Panc1 (cell line): Measurements from ENCODE around the gene PANX2. TPM values are rescaled to one million over a fixed set of nuclear protein-coding genes. Genes with fewer than 3 reads are reported as not detected.

Source experiments
- ATAC-seq: fragments of 200-7000 bp; cut with Tn5 transposase; 2 replicates; pipeline ENCODE4 v1.9.1; 2020; ENCODE audit warnings: mild to moderate bottlenecking, moderate library complexity
- BruUV-seq: library from RNA; stranded (reverse); fragments of 400-500 nt; replicated peaks from 2 replicates; lab custom pipeline; 2021; lab: Mats Ljungman, UMichigan
- CTCF ChIA-PET: fragments of 300-600 bp; sonication (Branson Sonifier 250); formaldehyde crosslinking; loops from one replicate; lab custom pipeline; 2022; ENCODE audit warnings: antibody characterized with exemption; lab: Charles Lee
- POLR2A ChIA-PET: fragments of 300-600 bp; sonication (Branson Sonifier 250); formaldehyde crosslinking; loops from one replicate; lab custom pipeline; 2022; ENCODE audit warnings: antibody characterized with exemption; lab: Charles Lee
- DNase-seq: peaks from one replicate; pipeline ENCODE4 v3.0.0-alpha.2; 2010; ENCODE audit warnings: low read depth, low spot score
- H3K27ac ChIP-seq: 2 replicates; pipeline ENCODE4 v1.5.1; 2011; ENCODE audit warnings: mild to moderate bottlenecking, low read length, inconsistent platforms
- H3K27me3 ChIP-seq: fragments of 200-500 bp; sonication (Bioruptor generic); 2 replicates; pipeline ENCODE4 v1.6.0; 2014; ENCODE audit warnings: low read length, inconsistent platforms; ENCODE audit not compliant: control insufficient read depth, insufficient read depth
- H3K36me3 ChIP-seq: fragments of 200-500 bp; sonication (Bioruptor generic); 2 replicates; pipeline ENCODE4 v1.5.1; 2014; ENCODE audit warnings: inconsistent platforms, mild to moderate bottlenecking, low read length, moderate library complexity; ENCODE audit not compliant: control insufficient read depth, insufficient read depth
- H3K4me1 ChIP-seq: 2 replicates; pipeline ENCODE4 v1.5.1; 2011; ENCODE audit warnings: inconsistent platforms, mild to moderate bottlenecking, low read length, moderate library complexity; ENCODE audit not compliant: control insufficient read depth, insufficient read depth
- H3K4me3 ChIP-seq, 2 experiments: 2 replicates each; pipeline ENCODE4 v1.5.1; 2011 to 2012; ENCODE audit warnings: low read depth in 2 of 2, low read length in 2 of 2, mild to moderate bottlenecking in 2 of 2, inconsistent platforms in 1 of 2, moderate library complexity in 1 of 2
- H3K9me3 ChIP-seq: fragments of 200-500 bp; sonication (Bioruptor generic); 2 replicates; pipeline ENCODE4 v1.5.1; 2014; ENCODE audit warnings: low read depth, mild to moderate bottlenecking, inconsistent platforms, low read length, moderate library complexity; ENCODE audit not compliant: control insufficient read depth, insufficient read depth
- CTCF ChIP-seq: fragments of 450-650 bp; IDR thresholded peaks from 2 replicates; pipeline ENCODE4 v1.5.1; 2017; ENCODE audit warnings: mild to moderate bottlenecking
- POLR2AphosphoS5 ChIP-seq: IDR thresholded peaks from 2 replicates; pipeline ENCODE4 v1.6.1; 2012; ENCODE audit warnings: mild to moderate bottlenecking, low read depth, low read length, moderate library complexity
- REST ChIP-seq, 2 experiments: IDR thresholded peaks; 2 replicates each; pipeline ENCODE4 v1.6.1; 2011 to 2012; ENCODE audit warnings: low read depth in 2 of 2, control low read depth in 1 of 2, low read length in 1 of 2, mild to moderate bottlenecking in 1 of 2, moderate library complexity in 1 of 2; ENCODE audit not compliant: insufficient read depth in 1 of 2
- SIN3A ChIP-seq: IDR thresholded peaks from 2 replicates; pipeline ENCODE4 v1.6.1; 2012; ENCODE audit warnings: low read depth, mild to moderate bottlenecking, low read length, moderate library complexity, borderline replicate concordance; ENCODE audit not compliant: insufficient read depth
- TCF7L2 ChIP-seq: IDR thresholded peaks from 2 replicates; pipeline ENCODE4 v1.6.1; 2011; ENCODE audit warnings: mild to moderate bottlenecking, low read depth, low read length, inconsistent platforms
- in situ Hi-C: cut with HindIII; loops from 2 replicates; pipeline ENCODE4 v1.10.0; 2016; ENCODE audit warnings: low sequenced_read_pairs, low pct_unique_long_range_greater_than_20kb
- intact Hi-C: fragments of 100-400 bp; cut with micrococcal nuclease; formaldehyde crosslinking; loops from one replicate; pipeline ENCODE4 v1.10.0; 2022; ENCODE audit not compliant: unreplicated experiment
- total RNA-seq: library from RNA; stranded (reverse); gene quantifications from one replicate; pipeline ENCODE4 v1.2.1, GENCODE V29; 2021; ENCODE audit not compliant: unreplicated experiment

PANX2 gene
- total RNA-seq, 1 experiment from 2014 or later: 0.77 TPM

DNA sequence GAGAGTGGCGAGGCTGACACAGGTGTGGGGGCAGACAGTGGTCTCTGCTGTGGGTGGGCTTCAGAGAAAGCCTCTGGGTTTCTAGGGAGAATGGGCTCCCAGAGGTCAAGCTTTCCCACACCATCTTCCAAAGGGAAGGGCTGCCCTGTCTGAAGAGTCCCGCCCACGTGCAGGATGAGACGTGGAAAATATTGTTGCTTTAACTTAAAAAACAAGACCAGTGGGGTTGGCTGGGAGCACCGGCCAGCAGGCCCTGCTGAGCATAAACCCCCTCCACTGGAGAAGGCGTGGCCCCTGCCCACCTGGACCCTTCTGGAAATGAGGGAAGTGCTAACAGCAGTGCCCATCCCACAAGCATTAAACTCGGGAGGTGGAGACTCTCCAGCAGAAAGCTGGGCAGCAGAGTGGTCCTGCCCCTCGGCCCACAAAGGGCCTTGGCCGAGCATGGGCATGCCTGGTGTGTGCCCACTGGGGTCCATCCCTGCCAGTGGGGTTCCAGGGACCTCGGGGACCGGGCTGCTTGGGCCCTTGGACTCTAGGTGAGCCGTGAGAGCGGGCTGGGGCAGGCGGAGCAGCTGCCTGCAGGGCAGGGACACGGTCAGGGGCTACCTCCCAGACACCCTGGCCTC, 45.6 kb downstream of the PANX2 start:
- intact Hi-C loops: no loop called here
- H3K27me3 ChIP-seq: no peaks in the 10 kb centered on the region
- H3K36me3 ChIP-seq: 0 out of 2 replicates have a peak, but pooled peaks cover 2% of the 10 kb centered on the region
- ATAC-seq (no peak), DNase-seq (no peak)
- ChIA-PET CTCF (no interaction called here), POLR2A (no interaction called here)
- in situ Hi-C loops: no loop called here
- no peaks in the 10 kb centered on the region for H3K4me1 ChIP-seq
- H3K27ac ChIP-seq: no peak overlapping the region
- H3K9me3 ChIP-seq: no peaks in the 10 kb centered on the region
- no TSS peak for BruUV-seq
- H3K4me3 ChIP-seq: no peak overlapping the region
- TF ChIP-seq REST (IDR thresholded peaks at IDR 0.05; ENCODE audit: insufficient read depth in 1 of 2, low read depth in 2 of 2, low read length in 1 of 2) (no peak), POLR2AphosphoS5 (no peak), TCF7L2 (no peak), SIN3A (no peak), CTCF (no peak)

- ChIA-PET CTCF (interaction anchor here (0.6 kb wide), 1 partner anchor 387 kb away, joined by 3 read pairs; no protein-coding TSS in a partner anchor), POLR2A (no interaction called here)
- Histone ChIP-seq H3K27ac (no peak overlapping the region), H3K9me3 (no peaks in the 10 kb centered on the region), H3K4me3 (no peak overlapping the region), H3K36me3 (0 out of 2 replicates have a peak, but pooled peaks cover 2% of the 10 kb centered on the region), H3K4me1 (no peaks in the 10 kb centered on the region), H3K27me3 (no peaks in the 10 kb centered on the region)
- no TSS peak for BruUV-seq
- DNase-seq: no peak
- intact Hi-C loops (no loop called here), in situ Hi-C loops (no loop called here)
- no peak for ATAC-seq
- TF ChIP-seq SIN3A (no peak), TCF7L2 (no peak), CTCF (no peak), REST (IDR thresholded peaks at IDR 0.05; ENCODE audit: insufficient read depth in 1 of 2, low read depth in 2 of 2, low read length in 1 of 2) (no peak), POLR2AphosphoS5 (no peak)
Measured at GRCh38 chr22:50216684-50217520, 46.4 kb downstream of the PANX2 start.
